ENCODE data around the gene CPED1. TPM values are rescaled to one million over a fixed set of nuclear protein-coding genes. Genes with fewer than 3 reads are reported as not detected.

Gene CPED1
- total and polyA plus RNA-seq, 4 donors, result 4.7 to 34.1 (median 16.7) TPM

- Histone ChIP-seq H3K27me3 (ENCODE audit: control insufficient read depth, insufficient read depth, low read length) (no peaks in the 10 kb centered on the region), H3K27ac (ENCODE audit: low read depth, low read length) (no peak overlapping the region), H3K4me3 (ENCODE audit: low read depth, low read length) (no peak overlapping the region), H3K36me3 (ENCODE audit: control insufficient read depth, insufficient read depth, low read length) (no peaks in the 10 kb centered on the region), H3K4me1 (ENCODE audit: control insufficient read depth, insufficient read depth, low read length) (no peaks in the 10 kb centered on the region), H3K9me3 (ENCODE audit: control insufficient read depth, insufficient read depth, low read length) (no peaks in the 10 kb centered on the region)
- no peak for DNase-seq (ENCODE audit: low read depth in 4 of 6, low spot score in 6 of 6)
- WGBS (ENCODE audit: insufficient coverage), result no CpG with 5 or more reads among the region's 2 CpGs
Observed at GRCh38 chr7:121344093-121344492, 355.6 kb downstream of the CPED1 start.

GRCh38 chr7:121344497-121344896, 356.0 kb downstream of the CPED1 start:
- H3K27ac ChIP-seq (ENCODE audit: low read depth, low read length), result no peak overlapping the region
- H3K27me3 ChIP-seq (ENCODE audit: control insufficient read depth, insufficient read depth, low read length), result no peaks in the 10 kb centered on the region
- no peak for DNase-seq (ENCODE audit: low read depth in 4 of 6, low spot score in 6 of 6)
- WGBS (ENCODE audit: insufficient coverage), result no CpG with 5 or more reads among the region's 1 CpG
- H3K4me3 ChIP-seq (ENCODE audit: low read depth, low read length), result no peak overlapping the region
- H3K36me3 ChIP-seq (ENCODE audit: control insufficient read depth, insufficient read depth, low read length), result no peaks in the 10 kb centered on the region
- no peaks in the 10 kb centered on the region for H3K9me3 ChIP-seq (ENCODE audit: control insufficient read depth, insufficient read depth, low read length)
- no peaks in the 10 kb centered on the region for H3K4me1 ChIP-seq (ENCODE audit: control insufficient read depth, insufficient read depth, low read length)

Small RNA genes lying within 50 kb of the gene (small RNA-seq; reads per million reads assigned to genes)
- not detected for gene HMGN1P18 (ENCODE audit: low replicate concordance)
- not detected for gene RNA5SP240 (ENCODE audit: low replicate concordance)
- gene RNA5SP241 (ENCODE audit: low replicate concordance), result not detected
- not detected for gene RNU6-517P (ENCODE audit: low replicate concordance)

Other genes with a start within 250 kb of the CPED1 start
- 10 to 100 TPM; 16.8 to 21.9 TPM for gene TSPAN12, start 130.6 kb upstream of the CPED1 start, total RNA-seq
- 10 to 100 TPM; 19.1 to 25.5 TPM for gene TSPAN12, start 130.6 kb upstream of the CPED1 start, polyA plus RNA-seq (ENCODE audit: insufficient read length in 2 of 2)
- gene ING3, start 37.9 kb upstream of the CPED1 start, total RNA-seq, result 10 to 100 TPM; 25.8 to 40.3 TPM
- 10 to 100 TPM; 26.7 to 37.0 TPM for gene ING3, start 37.9 kb upstream of the CPED1 start, polyA plus RNA-seq (ENCODE audit: insufficient read length in 2 of 2)